ENCODE data around the gene NHERF1. TPM values are rescaled to one million over a fixed set of nuclear protein-coding genes. Genes with fewer than 3 reads are reported as not detected.

The NHERF1 gene
- total and polyA plus RNA-seq, 2 of the 8 experiments (the other 6 are each of a cell fraction or from before 2014, with no cell fraction given), result 92.9 to 99.2 TPM

DNA sequence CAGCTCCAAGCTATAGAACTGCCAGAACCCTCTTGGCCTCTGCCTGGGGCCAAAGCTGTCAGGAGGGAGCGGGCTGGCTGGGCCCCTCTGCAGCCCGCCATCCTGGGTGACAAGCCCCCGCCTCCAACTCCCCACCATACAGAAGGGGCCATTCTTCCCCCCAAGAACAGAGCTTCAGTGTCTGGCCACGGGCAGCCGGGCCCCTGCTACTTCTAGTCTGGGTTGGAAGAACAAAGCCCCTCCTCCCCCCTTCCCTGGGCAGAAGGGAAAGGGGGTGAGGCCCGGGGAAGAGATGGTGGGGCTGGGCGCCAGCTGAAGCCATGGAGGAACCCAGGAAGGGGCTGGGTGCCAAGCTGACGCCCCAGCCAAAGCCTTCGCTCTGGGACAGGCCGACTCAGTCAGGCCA is 18.7 kb downstream of the NHERF1 start:
- Histone ChIP-seq H3K27me3 (replicated peaks in 1 of 4; ENCODE audit: control insufficient read depth in 3 of 4, extremely low read depth in 1 of 4, insufficient read depth in 3 of 4, low read length in 3 of 4) (no peaks in the 10 kb centered on the region), H4K5ac (ENCODE audit: insufficient read length, low read depth, low read length) (no peak overlapping the region), H4K20me1 (replicated peaks in 1 of 2; ENCODE audit: control insufficient read depth in 1 of 2, insufficient read depth in 2 of 2, low read length in 2 of 2) (peaks cover 7 to 12% of the 10 kb centered on the region in 2 experiments), H2BK120ac (replicated peaks; ENCODE audit: low read depth, low read length) (no peak overlapping the region), H2AFZ (ENCODE audit: low read length) (no peak overlapping the region), H4K91ac (replicated peaks; ENCODE audit: insufficient read length, low read length) (no peak overlapping the region), H3K79me1 (ENCODE audit: low read depth, low read length) (peaks cover 4% of the 10 kb centered on the region; the same call in 1 of the 2 replicates), H3K9ac (replicated peaks in 1 of 4; ENCODE audit: extremely low read depth in 1 of 4, low read depth in 3 of 4, low read length in 3 of 4) (no peak overlapping the region), H3K23ac (ENCODE audit: insufficient read length) (no peak overlapping the region), H3K18ac (ENCODE audit: extremely low read depth, low read length) (no peak overlapping the region), H3K4ac (replicated peaks; ENCODE audit: insufficient read length, low read depth, low read length) (no peak overlapping the region), H3K56ac (replicated peaks; ENCODE audit: insufficient read length, low read depth, low read length) (no peak overlapping the region), H2AK5ac (ENCODE audit: low read depth, low read length) (no peak overlapping the region), H2BK12ac (ENCODE audit: low read depth, low read length) (no peak overlapping the region), H3K4me2 (ENCODE audit: insufficient read depth in 1 of 2, low read depth in 2 of 2, low read length in 2 of 2) (no peak overlapping the region), H3K4me1 (replicated peaks in 1 of 4; ENCODE audit: control insufficient read depth in 3 of 4, insufficient read depth in 4 of 4, low read length in 3 of 4) (peaks cover 0 to 22% (median 11%) of the 10 kb centered on the region in 4 experiments; a peak in 6 of 7 replicates), H3K27ac (ENCODE audit: low read depth, low read length) (no peak overlapping the region), H4K8ac (ENCODE audit: extremely low read depth, insufficient read depth, low read length) (no peak overlapping the region), H3K23me2 (ENCODE audit: low read depth, low read length) (no peaks in the 10 kb centered on the region), H3K4me3 (ENCODE audit: extremely low read depth in 1 of 4, insufficient read depth in 2 of 4, low read depth in 3 of 4, low read length in 4 of 4) (no peak overlapping the region), H3K36me3 (ENCODE audit: control insufficient read depth in 2 of 4, insufficient read depth in 4 of 4, low read length in 3 of 4) (peaks cover 2 to 29% (median 6%) of the 10 kb centered on the region in 4 experiments; a peak in 5 of 8 replicates), H2BK5ac (ENCODE audit: low read depth, low read length) (no peak overlapping the region), H2BK20ac (ENCODE audit: low read length) (no peak overlapping the region), H3K14ac (ENCODE audit: insufficient read length) (no peak overlapping the region), H2BK15ac (ENCODE audit: low read length) (no peak overlapping the region), H3K79me2 (ENCODE audit: control insufficient read depth in 1 of 2, insufficient read depth in 2 of 2, low read length in 2 of 2) (peaks cover 0 to 6% of the 10 kb centered on the region in 2 experiments; a peak in 1 of 4 replicates), H3K9me3 (ENCODE audit: insufficient read depth in 2 of 2, low read depth in 1 of 2, low read length in 1 of 2) (no peaks in the 10 kb centered on the region)
- TF ChIP-seq KDM1A (IDR thresholded peaks at IDR 0.05; ENCODE audit: borderline replicate concordance, low read length), result no peak
- TF ChIP-seq PHF8 (conservative IDR thresholded peaks at IDR 0.05; ENCODE audit: low read depth, low read length), result no peak
- TF ChIP-seq POU5F1 (IDR thresholded peaks at IDR 0.05; ENCODE audit: low read depth, low read length), result no peak
- no peak for TF ChIP-seq RNF2 (IDR thresholded peaks at IDR 0.05; ENCODE audit: borderline replicate concordance, low read depth, low read length, missing control alignments, poor library complexity, severe bottlenecking)
- TF ChIP-seq POLR2A (IDR thresholded peaks at IDR 0.05; ENCODE audit: control extremely low read depth in 1 of 2, low read depth in 2 of 2, low read length in 2 of 2), result no peak
- TF ChIP-seq, protein P1, sequence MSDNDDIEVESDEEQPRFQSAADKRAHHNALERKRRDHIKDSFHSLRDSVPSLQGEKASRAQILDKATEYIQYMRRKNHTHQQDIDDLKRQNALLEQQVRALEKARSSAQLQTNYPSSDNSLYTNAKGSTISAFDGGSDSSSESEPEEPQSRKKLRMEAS (IDR thresholded peaks at IDR 0.05), result no peak
- FAIRE-seq (no peak), DNase-seq (ENCODE audit: low read depth in 1 of 2, low spot score in 2 of 2) (no peak)
- WGBS, 2 experiments (ENCODE audit: extremely low coverage in 1 of 2, insufficient coverage in 1 of 2, insufficient read length in 1 of 2, insufficient replicate concordance in 2 of 2, low coverage in 1 of 2, low lambda C conversion rate in 2 of 2, missing lambda C conversion rate in 1 of 2), result 90% methylated on average over 10 of the region's 10 CpGs; no CpG with 5 or more reads in 1 of the 2 experiments
- ChIA-PET CTCF (ENCODE audit: partially characterized antibody) (interaction anchor here (0.7 to 21.4 kb wide), 8 partner anchors 11 to 110 kb away, joined by 3 to 388 read pairs (median 4); partner anchors contain the start of gene NHERF1), POLR2A (ENCODE audit: partially characterized antibody) (interaction anchor here (0.8 to 2.1 kb wide), 6 partner anchors 9 to 20 kb away, joined by 3 to 10 read pairs (median 4); a partner anchor contains a TSS)

Measured in H1 (cell line).